Measurements from ENCODE around the gene ADGRE3. TPM values are rescaled to one million over a fixed set of nuclear protein-coding genes. Genes with fewer than 3 reads are reported as not detected.

Gene ADGRE3
- total RNA-seq: not detected

- no peak within 1 kb of the TSS for H3K4me3 ChIP-seq (ENCODE audit: low read length in 3 of 3)
- H3K27me3 ChIP-seq (ENCODE audit: control insufficient read depth in 3 of 3, insufficient read depth in 3 of 3, low read length in 3 of 3): peaks cover 3 to 15% (median 13%) of the 10 kb centered on the region in 3 donors
- H3K9me3 ChIP-seq (ENCODE audit: control insufficient read depth in 3 of 3, low read length in 3 of 3): peaks cover 7 to 12% (median 8%) of the 10 kb centered on the region in 3 donors
- no peaks in the 10 kb centered on the region for H3K36me3 ChIP-seq (ENCODE audit: control insufficient read depth in 3 of 3, insufficient read depth in 3 of 3, low read length in 3 of 3)
- H3K27ac ChIP-seq (ENCODE audit: low read depth, low read length): no peak within 1 kb of the TSS
- no peaks in the 10 kb centered on the region for H3K4me1 ChIP-seq (ENCODE audit: control insufficient read depth in 3 of 3, insufficient read depth in 3 of 3, low read length in 3 of 3)
- H3K9ac ChIP-seq (ENCODE audit: low read depth in 1 of 3, low read length in 3 of 3): no peak within 1 kb of the TSS
Observed at GRCh38 chr19:14674764-14675163, at the start of gene ADGRE3. Gene ADGRE3 (minus strand): TSS chr19:14674844. CDS start chr19:14674770, 74 bp downstream.

DNA sequence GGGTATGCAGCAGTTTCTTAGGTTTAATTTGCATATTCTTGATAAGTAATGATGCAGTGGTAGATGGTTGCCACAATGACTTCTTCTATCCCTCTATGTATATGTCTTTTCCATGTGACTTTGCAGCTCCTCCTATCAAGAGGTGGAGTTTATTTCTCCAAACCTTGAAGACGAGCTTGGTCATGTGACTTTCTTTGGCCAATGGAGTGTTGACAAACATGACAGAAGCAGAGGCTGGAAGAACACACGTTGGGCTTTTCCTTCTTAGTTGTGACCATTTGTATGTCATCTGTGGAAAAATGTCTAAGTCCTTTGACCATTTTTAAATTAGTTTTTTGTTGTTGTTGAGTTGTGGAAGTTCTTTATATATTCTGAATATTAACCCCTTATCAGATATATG is 47.5 kb upstream of the ADGRE3 start:
- Histone ChIP-seq H3K27me3 (ENCODE audit: control insufficient read depth in 3 of 3, insufficient read depth in 3 of 3, low read length in 3 of 3) (no peaks in the 10 kb centered on the region), H3K4me3 (ENCODE audit: low read length in 3 of 3) (no peak overlapping the region), H3K27ac (ENCODE audit: low read depth, low read length) (no peak overlapping the region), H3K36me3 (ENCODE audit: control insufficient read depth in 3 of 3, insufficient read depth in 3 of 3, low read length in 3 of 3) (peaks cover 52 to 55% (median 54%) of the 10 kb centered on the region in 3 donors), H3K9ac (ENCODE audit: low read depth in 1 of 3, low read length in 3 of 3) (no peak overlapping the region), H3K9me3 (ENCODE audit: control insufficient read depth in 3 of 3, low read length in 3 of 3) (peaks cover 52 to 78% (median 54%) of the 10 kb centered on the region in 3 donors), H3K4me1 (ENCODE audit: control insufficient read depth in 3 of 3, insufficient read depth in 3 of 3, low read length in 3 of 3) (no peaks in the 10 kb centered on the region)

DNA sequence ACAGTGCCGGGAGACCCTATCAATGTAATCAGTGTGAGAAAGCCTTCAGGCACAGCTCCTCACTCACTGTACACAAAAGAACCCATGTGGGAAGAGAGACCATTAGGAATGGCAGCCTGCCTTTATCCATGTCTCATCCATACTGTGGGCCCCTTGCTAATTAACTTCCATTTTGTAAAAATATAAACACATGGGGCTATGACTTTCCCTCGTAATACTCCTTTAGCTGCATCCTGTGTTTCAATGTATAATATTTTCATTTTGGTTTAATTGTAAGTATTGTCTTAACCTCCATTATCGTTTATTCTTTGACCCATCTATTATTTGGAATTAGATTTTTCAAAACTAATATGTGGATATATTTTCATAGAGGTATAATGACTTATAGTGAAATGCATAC is 44.5 kb upstream of the ADGRE3 start:
- Histone ChIP-seq H3K27ac (ENCODE audit: low read depth, low read length) (no peak overlapping the region), H3K27me3 (ENCODE audit: control insufficient read depth in 3 of 3, insufficient read depth in 3 of 3, low read length in 3 of 3) (no peaks in the 10 kb centered on the region), H3K4me1 (ENCODE audit: control insufficient read depth in 3 of 3, insufficient read depth in 3 of 3, low read length in 3 of 3) (no peaks in the 10 kb centered on the region), H3K9ac (ENCODE audit: low read depth in 1 of 3, low read length in 3 of 3) (no peak overlapping the region), H3K36me3 (ENCODE audit: control insufficient read depth in 3 of 3, insufficient read depth in 3 of 3, low read length in 3 of 3) (peaks cover 81 to 84% (median 83%) of the 10 kb centered on the region in 3 donors), H3K4me3 (ENCODE audit: low read length in 3 of 3) (peak overlapping the region in 2 of 3 donors; percentile 24 to 25), H3K9me3 (ENCODE audit: control insufficient read depth in 3 of 3, low read length in 3 of 3) (peaks cover 68 to 84% (median 75%) of the 10 kb centered on the region in 3 donors)

DNA sequence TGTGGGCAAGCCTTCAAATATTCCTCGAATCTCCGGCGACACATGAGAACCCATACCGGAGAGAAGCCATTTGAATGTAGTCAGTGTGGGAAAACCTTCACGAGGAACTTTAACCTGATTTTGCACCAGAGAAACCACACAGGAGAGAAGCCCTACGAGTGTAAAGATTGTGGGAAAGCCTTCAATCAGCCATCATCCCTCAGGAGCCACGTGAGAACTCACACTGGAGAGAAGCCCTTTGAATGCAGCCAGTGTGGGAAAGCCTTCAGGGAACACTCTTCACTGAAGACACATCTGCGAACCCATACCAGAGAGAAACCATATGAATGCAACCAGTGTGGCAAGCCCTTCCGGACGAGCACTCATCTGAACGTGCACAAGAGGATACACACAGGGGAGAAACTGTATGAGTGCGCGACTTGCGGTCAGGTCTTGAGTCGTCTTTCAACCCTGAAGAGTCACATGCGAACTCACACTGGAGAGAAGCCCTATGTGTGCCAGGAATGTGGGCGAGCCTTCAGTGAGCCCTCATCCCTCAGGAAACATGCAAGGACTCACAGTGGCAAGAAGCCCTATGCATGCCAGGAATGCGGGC is 44.0 kb upstream of the ADGRE3 start:
- H3K27me3 ChIP-seq (ENCODE audit: control insufficient read depth in 3 of 3, insufficient read depth in 3 of 3, low read length in 3 of 3): no peaks in the 10 kb centered on the region
- peak overlapping the region; percentile 13 to 25 (median 24) for H3K4me3 ChIP-seq (ENCODE audit: low read length in 3 of 3)
- peaks cover 69 to 83% (median 73%) of the 10 kb centered on the region in 3 donors for H3K9me3 ChIP-seq (ENCODE audit: control insufficient read depth in 3 of 3, low read length in 3 of 3)
- H3K27ac ChIP-seq (ENCODE audit: low read depth, low read length): no peak overlapping the region
- no peak overlapping the region for H3K9ac ChIP-seq (ENCODE audit: low read depth in 1 of 3, low read length in 3 of 3)
- H3K4me1 ChIP-seq (ENCODE audit: control insufficient read depth in 3 of 3, insufficient read depth in 3 of 3, low read length in 3 of 3): no peaks in the 10 kb centered on the region
- H3K36me3 ChIP-seq (ENCODE audit: control insufficient read depth in 3 of 3, insufficient read depth in 3 of 3, low read length in 3 of 3): peaks cover 81 to 84% (median 84%) of the 10 kb centered on the region in 3 donors

- H3K27me3 ChIP-seq (ENCODE audit: control insufficient read depth in 3 of 3, insufficient read depth in 3 of 3, low read length in 3 of 3): no peaks in the 10 kb centered on the region
- peak overlapping the region in 1 of 3 donors; percentile 53 for H3K4me3 ChIP-seq (ENCODE audit: low read length in 3 of 3)
- H3K27ac ChIP-seq (ENCODE audit: low read depth, low read length): no peak overlapping the region
- peaks cover 91 to 95% (median 91%) of the 10 kb centered on the region in 3 donors for H3K36me3 ChIP-seq (ENCODE audit: control insufficient read depth in 3 of 3, insufficient read depth in 3 of 3, low read length in 3 of 3)
- H3K9ac ChIP-seq (ENCODE audit: low read depth in 1 of 3, low read length in 3 of 3): no peak overlapping the region
- no peaks in the 10 kb centered on the region for H3K4me1 ChIP-seq (ENCODE audit: control insufficient read depth in 3 of 3, insufficient read depth in 3 of 3, low read length in 3 of 3)
- peaks cover 64 to 71% (median 67%) of the 10 kb centered on the region in 3 donors for H3K9me3 ChIP-seq (ENCODE audit: control insufficient read depth in 3 of 3, low read length in 3 of 3)
Observed at GRCh38 chr19:14715841-14716240, 41.2 kb upstream of the ADGRE3 start.

GRCh38 chr19:14704450-14704849 is 29.8 kb upstream of the ADGRE3 start:
- no peak overlapping the region for H3K27ac ChIP-seq (ENCODE audit: low read depth, low read length)
- H3K27me3 ChIP-seq (ENCODE audit: control insufficient read depth in 3 of 3, insufficient read depth in 3 of 3, low read length in 3 of 3): no peaks in the 10 kb centered on the region
- no peak overlapping the region for H3K9ac ChIP-seq (ENCODE audit: low read depth in 1 of 3, low read length in 3 of 3)
- no peaks in the 10 kb centered on the region for H3K4me1 ChIP-seq (ENCODE audit: control insufficient read depth in 3 of 3, insufficient read depth in 3 of 3, low read length in 3 of 3)
- H3K36me3 ChIP-seq (ENCODE audit: control insufficient read depth in 3 of 3, insufficient read depth in 3 of 3, low read length in 3 of 3): peaks cover 84 to 91% (median 91%) of the 10 kb centered on the region in 3 donors
- peaks cover 0 to 4% (median 3%) of the 10 kb centered on the region in 3 donors for H3K9me3 ChIP-seq (ENCODE audit: control insufficient read depth in 3 of 3, low read length in 3 of 3)
- H3K4me3 ChIP-seq (ENCODE audit: low read length in 3 of 3): no peak overlapping the region

- no peaks in the 10 kb centered on the region for H3K27me3 ChIP-seq (ENCODE audit: control insufficient read depth in 3 of 3, insufficient read depth in 3 of 3, low read length in 3 of 3)
- H3K9me3 ChIP-seq (ENCODE audit: control insufficient read depth in 3 of 3, low read length in 3 of 3): peaks cover 0 to 4% (median 3%) of the 10 kb centered on the region in 3 donors
- no peaks in the 10 kb centered on the region for H3K4me1 ChIP-seq (ENCODE audit: control insufficient read depth in 3 of 3, insufficient read depth in 3 of 3, low read length in 3 of 3)
- H3K36me3 ChIP-seq (ENCODE audit: control insufficient read depth in 3 of 3, insufficient read depth in 3 of 3, low read length in 3 of 3): peaks cover 86 to 89% (median 89%) of the 10 kb centered on the region in 3 donors
- no peak overlapping the region for H3K9ac ChIP-seq (ENCODE audit: low read depth in 1 of 3, low read length in 3 of 3)
- H3K27ac ChIP-seq (ENCODE audit: low read depth, low read length): no peak overlapping the region
- no peak overlapping the region for H3K4me3 ChIP-seq (ENCODE audit: low read length in 3 of 3)
Observed at GRCh38 chr19:14703833-14704232, 29.2 kb upstream of the ADGRE3 start.

DNA sequence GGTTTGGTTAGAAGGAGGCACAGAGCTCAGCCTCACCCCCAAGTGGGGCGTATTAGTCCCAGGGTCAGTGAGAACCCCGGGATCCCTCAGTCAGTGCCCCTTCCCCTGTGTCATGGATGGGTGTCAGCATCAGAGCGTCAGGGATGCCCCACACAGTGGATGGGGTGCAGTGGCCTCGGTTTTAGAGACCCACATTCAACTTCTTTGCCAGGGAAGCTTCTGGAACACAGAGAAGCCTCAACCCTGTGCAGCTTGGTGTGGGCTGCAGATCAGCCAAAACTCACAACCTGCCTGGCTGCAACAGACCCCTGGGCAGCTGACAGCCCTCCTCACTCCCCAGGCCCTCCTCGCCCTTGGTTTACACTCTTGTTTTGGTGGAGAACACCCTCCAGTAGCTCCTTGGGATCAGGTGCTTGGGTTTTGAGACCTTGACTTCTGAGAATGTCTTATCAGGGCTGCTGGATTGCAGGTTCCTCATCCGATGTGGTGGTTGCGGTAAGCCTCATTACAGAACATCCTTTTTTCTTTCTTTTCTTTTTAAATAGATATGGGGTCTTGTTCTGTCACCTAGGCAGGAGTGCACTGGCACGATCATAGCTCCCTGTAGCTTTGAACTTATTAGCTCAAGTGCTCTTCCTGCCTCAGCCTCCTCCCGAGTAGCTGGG is 26.2 kb upstream of the ADGRE3 start:
- H3K4me1 ChIP-seq (ENCODE audit: control insufficient read depth in 3 of 3, insufficient read depth in 3 of 3, low read length in 3 of 3): no peaks in the 10 kb centered on the region
- H3K9me3 ChIP-seq (ENCODE audit: control insufficient read depth in 3 of 3, low read length in 3 of 3): peaks cover 0 to 4% (median 3%) of the 10 kb centered on the region in 3 donors
- H3K4me3 ChIP-seq (ENCODE audit: low read length in 3 of 3): no peak overlapping the region
- H3K36me3 ChIP-seq (ENCODE audit: control insufficient read depth in 3 of 3, insufficient read depth in 3 of 3, low read length in 3 of 3): peaks cover 77 to 85% (median 82%) of the 10 kb centered on the region in 3 donors
- no peaks in the 10 kb centered on the region for H3K27me3 ChIP-seq (ENCODE audit: control insufficient read depth in 3 of 3, insufficient read depth in 3 of 3, low read length in 3 of 3)
- no peak overlapping the region for H3K27ac ChIP-seq (ENCODE audit: low read depth, low read length)
- no peak overlapping the region for H3K9ac ChIP-seq (ENCODE audit: low read depth in 1 of 3, low read length in 3 of 3)

- Histone ChIP-seq H3K9me3 (ENCODE audit: control insufficient read depth in 3 of 3, low read length in 3 of 3) (peaks cover 0 to 4% (median 3%) of the 10 kb centered on the region in 3 donors), H3K27me3 (ENCODE audit: control insufficient read depth in 3 of 3, insufficient read depth in 3 of 3, low read length in 3 of 3) (no peaks in the 10 kb centered on the region), H3K27ac (ENCODE audit: low read depth, low read length) (no peak overlapping the region), H3K9ac (ENCODE audit: low read depth in 1 of 3, low read length in 3 of 3) (no peak overlapping the region), H3K36me3 (ENCODE audit: control insufficient read depth in 3 of 3, insufficient read depth in 3 of 3, low read length in 3 of 3) (peaks cover 75 to 85% (median 83%) of the 10 kb centered on the region in 3 donors), H3K4me3 (ENCODE audit: low read length in 3 of 3) (no peak overlapping the region), H3K4me1 (ENCODE audit: control insufficient read depth in 3 of 3, insufficient read depth in 3 of 3, low read length in 3 of 3) (no peaks in the 10 kb centered on the region)
Observed at GRCh38 chr19:14699641-14700040, 25.0 kb upstream of the ADGRE3 start.

DNA sequence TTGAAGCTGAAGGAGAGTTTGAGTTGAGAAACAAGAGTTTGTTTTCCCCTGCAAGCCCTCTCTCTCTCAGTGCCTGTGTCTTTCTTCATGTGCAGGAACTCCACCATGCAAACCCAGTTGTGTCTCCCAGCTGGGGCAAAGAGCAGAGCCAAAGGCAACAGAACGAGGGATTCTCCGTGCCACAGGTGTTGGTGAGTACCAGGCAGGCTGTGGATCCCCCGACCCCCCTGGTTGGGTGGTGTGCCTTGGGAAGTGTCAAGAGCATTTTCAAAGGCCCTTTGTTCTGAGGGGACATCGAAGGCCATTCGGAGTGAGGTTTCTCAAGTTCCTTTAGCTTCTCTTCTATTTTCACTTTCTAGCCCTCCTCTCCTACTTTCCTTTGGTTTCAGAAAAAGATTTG is 20.8 kb upstream of the ADGRE3 start:
- Histone ChIP-seq H3K9ac (ENCODE audit: low read depth in 1 of 3, low read length in 3 of 3) (no peak overlapping the region), H3K4me3 (ENCODE audit: low read length in 3 of 3) (no peak overlapping the region), H3K27me3 (ENCODE audit: control insufficient read depth in 3 of 3, insufficient read depth in 3 of 3, low read length in 3 of 3) (no peaks in the 10 kb centered on the region), H3K9me3 (ENCODE audit: control insufficient read depth in 3 of 3, low read length in 3 of 3) (no peaks in the 10 kb centered on the region), H3K27ac (ENCODE audit: low read depth, low read length) (no peak overlapping the region), H3K36me3 (ENCODE audit: control insufficient read depth in 3 of 3, insufficient read depth in 3 of 3, low read length in 3 of 3) (peaks cover 46 to 54% (median 47%) of the 10 kb centered on the region in 3 donors), H3K4me1 (ENCODE audit: control insufficient read depth in 3 of 3, insufficient read depth in 3 of 3, low read length in 3 of 3) (peaks cover 7 to 8% (median 8%) of the 10 kb centered on the region in 3 donors)
